HepG2 (cell line): Measurements from ENCODE around the gene IQCN.

ENCODE experiments used
- CTCF ChIP-seq: sonication (generic); formaldehyde crosslinking; IDR thresholded peaks from 2 replicates; pipeline ENCODE4 v1.5.0; 2020; ENCODE audit warnings: mild to moderate bottlenecking, missing genetic modification reagents, moderate library complexity
- ERF ChIP-seq: IDR thresholded peaks from 2 replicates; pipeline ENCODE4 v1.6.1; 2018; ENCODE audit warnings: missing biosample characterization, missing genetic modification reagents
- POLR2A ChIP-seq, 2 experiments: IDR thresholded peaks; 2 replicates each; pipeline ENCODE4 v1.6.1; 2011; ENCODE audit warnings: low read depth in 2 of 2, low read length in 2 of 2, mild to moderate bottlenecking in 1 of 2, moderate library complexity in 1 of 2; ENCODE audit not compliant: insufficient read depth in 1 of 2
- SMC3 ChIP-seq: IDR thresholded peaks from 2 replicates; pipeline ENCODE4 v1.6.1; 2011; ENCODE audit warnings: low read length, improper control_type of control experiment
- ZNF562 ChIP-seq: sonication (generic); formaldehyde crosslinking; IDR thresholded peaks from 2 replicates; pipeline ENCODE4 v1.8.0; 2022; ENCODE audit warnings: missing genetic modification reagents, borderline replicate concordance

- TF ChIP-seq POLR2A (IDR thresholded peaks at IDR 0.05; ENCODE audit: insufficient read depth in 1 of 2, low read depth in 2 of 2, low read length in 2 of 2) (no peak), SMC3 (no peak), ZNF562 (CRISPR knock-in tag) (no peak), ERF (no peak), CTCF (CRISPR knock-in tag) (no peak)
These were observed 25.4 kb upstream of the IQCN start for GRCh38 chr19:18299654-18300053.
